NOMO-1 (cell line): ENCODE data around the gene HIP1.
A peak's percentile ranks its signal among the peaks of the same experiment; 100 is the strongest.
"Not testable (repeated sequence)": the region's sequence is repeated elsewhere in the genome, so short reads cannot be mapped to it uniquely, and the experiment has no call there.

Experiments
- DNase-seq, 2 experiments: peaks; one replicate each; lab custom pipeline; 2025; ENCODE audit not compliant: unreplicated experiment in 2 of 2; lab: John Stamatoyannopoulos, UW

HIP1 gene

GRCh38 chr7:75717746-75718145 lies 21.0 kb downstream of the HIP1 start:
- DNase-seq = not testable (repeated sequence)

GRCh38 chr7:75716992-75717626 lies 21.6 kb downstream of the HIP1 start:
- DNase-seq = no peak

- DNase-seq = no peak
Observed at GRCh38 chr7:75715864-75716263, 22.9 kb downstream of the HIP1 start.

- no peak for DNase-seq
Observed at GRCh38 chr7:75712517-75713361, 26.0 kb downstream of the HIP1 start.

GRCh38 chr7:75711656-75712514 lies 26.9 kb downstream of the HIP1 start:
- DNase-seq = peak; percentile 98 to 100

GRCh38 chr7:75711076-75711475 lies 27.7 kb downstream of the HIP1 start:
- peak; percentile 65 to 94 for DNase-seq

GRCh38 chr7:75704928-75705327 lies 33.8 kb downstream of the HIP1 start:
- peak; percentile 54 to 74 for DNase-seq

GRCh38 chr7:75702515-75702914 lies 36.2 kb downstream of the HIP1 start:
- DNase-seq = no peak

- DNase-seq = no peak
Observed at GRCh38 chr7:75699993-75700392, 38.7 kb downstream of the HIP1 start.

GRCh38 chr7:75698358-75698757 lies 40.4 kb downstream of the HIP1 start:
- no peak for DNase-seq

- DNase-seq = no peak
Observed at GRCh38 chr7:75696263-75697037, 42.3 kb downstream of the HIP1 start.

- no peak for DNase-seq
Observed at GRCh38 chr7:75694638-75695399, 43.9 kb downstream of the HIP1 start.

GRCh38 chr7:75693668-75694067 lies 45.1 kb downstream of the HIP1 start:
- not testable (repeated sequence) for DNase-seq

- DNase-seq = no peak
Observed at GRCh38 chr7:75691793-75692543, 46.8 kb downstream of the HIP1 start.

GRCh38 chr7:75690121-75690523 lies 48.6 kb downstream of the HIP1 start:
- DNase-seq = no peak

- no peak for DNase-seq
Observed at GRCh38 chr7:75689246-75690099, 49.3 kb downstream of the HIP1 start.

GRCh38 chr7:75688200-75689136 lies 50.3 kb downstream of the HIP1 start:
- no peak for DNase-seq
